Sigmoid colon (tissue), 3 donors: ENCODE results near the gene SLC1A2.

Experiments
- POLR2A ChIP-seq, 2 donors: fragments of 450-650 bp; IDR thresholded peaks; one replicate each; pipeline ENCODE4 v1.6.1; 2016; ENCODE audit warnings: antibody characterized with exemption in 2 of 2, mild to moderate bottlenecking in 2 of 2, moderate library complexity in 2 of 2
- TF ChIP-seq, protein P1 (sequence below), 4 experiments: fragments of 450-650 bp in 3 of 4; fragments of 200-600 bp in 1 of 4; IDR thresholded peaks; one replicate each; pipeline ENCODE4 v1.5.1; 2016 to 2019; ENCODE audit warnings: antibody characterized with exemption in 4 of 4, mild to moderate bottlenecking in 3 of 4, moderate library complexity in 2 of 4

DNA sequence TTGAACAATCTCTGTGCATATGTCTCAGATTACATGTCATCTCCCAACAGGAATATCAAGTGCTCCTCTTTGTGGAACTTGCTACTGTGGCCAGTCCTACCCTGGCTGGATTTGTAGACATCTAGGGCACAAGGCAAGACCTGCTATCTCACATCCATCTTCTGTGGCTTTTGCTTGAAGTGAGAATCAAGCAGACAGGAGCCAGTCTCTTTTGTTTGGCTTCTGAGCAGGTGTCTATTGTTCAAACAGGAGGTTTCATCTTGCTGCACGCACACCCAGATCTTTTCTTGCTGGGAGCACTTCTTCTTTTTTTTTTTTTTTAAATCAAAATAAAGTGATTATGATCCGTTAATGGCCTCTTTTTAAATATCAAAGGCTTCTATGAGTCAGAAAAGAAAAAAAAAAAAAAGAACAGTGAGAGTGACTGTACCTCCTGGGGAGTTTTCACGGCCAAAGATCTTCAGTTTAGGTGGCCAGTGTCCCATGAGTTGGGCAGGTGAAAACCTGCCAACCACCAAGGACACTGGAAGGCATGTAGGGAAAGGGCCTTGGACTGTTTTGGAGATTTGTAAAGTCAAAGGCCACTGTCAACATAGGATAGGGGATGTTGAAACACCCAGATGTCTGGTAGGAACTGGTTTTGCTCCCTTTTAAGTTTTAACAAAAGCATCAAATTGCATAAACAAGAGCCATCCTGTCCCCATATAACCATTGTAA lies 202.2 kb downstream of the SLC1A2 start:
- no peak for TF ChIP-seq POLR2A (IDR thresholded peaks at IDR 0.05)
- TF ChIP-seq, protein P1, sequence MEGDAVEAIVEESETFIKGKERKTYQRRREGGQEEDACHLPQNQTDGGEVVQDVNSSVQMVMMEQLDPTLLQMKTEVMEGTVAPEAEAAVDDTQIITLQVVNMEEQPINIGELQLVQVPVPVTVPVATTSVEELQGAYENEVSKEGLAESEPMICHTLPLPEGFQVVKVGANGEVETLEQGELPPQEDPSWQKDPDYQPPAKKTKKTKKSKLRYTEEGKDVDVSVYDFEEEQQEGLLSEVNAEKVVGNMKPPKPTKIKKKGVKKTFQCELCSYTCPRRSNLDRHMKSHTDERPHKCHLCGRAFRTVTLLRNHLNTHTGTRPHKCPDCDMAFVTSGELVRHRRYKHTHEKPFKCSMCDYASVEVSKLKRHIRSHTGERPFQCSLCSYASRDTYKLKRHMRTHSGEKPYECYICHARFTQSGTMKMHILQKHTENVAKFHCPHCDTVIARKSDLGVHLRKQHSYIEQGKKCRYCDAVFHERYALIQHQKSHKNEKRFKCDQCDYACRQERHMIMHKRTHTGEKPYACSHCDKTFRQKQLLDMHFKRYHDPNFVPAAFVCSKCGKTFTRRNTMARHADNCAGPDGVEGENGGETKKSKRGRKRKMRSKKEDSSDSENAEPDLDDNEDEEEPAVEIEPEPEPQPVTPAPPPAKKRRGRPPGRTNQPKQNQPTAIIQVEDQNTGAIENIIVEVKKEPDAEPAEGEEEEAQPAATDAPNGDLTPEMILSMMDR (IDR thresholded peaks at IDR 0.05): no peak
